Measurements from ENCODE around the gene CCDC71. TPM values are rescaled to one million over a fixed set of nuclear protein-coding genes. Genes with fewer than 3 reads are reported as not detected.

CCDC71 gene
- total RNA-seq, 1 experiment from 2014 or later: 17.8 TPM

- H3K4me2 ChIP-seq: peak overlapping the region; percentile 99
- no peak for TF ChIP-seq EZH2 (IDR thresholded peaks at IDR 0.05; ENCODE audit: low read depth)
- TF ChIP-seq CTCF (conservative IDR thresholded peaks at IDR 0.05): no peak
- peaks cover 22% of the 10 kb centered on the region for H3F3A ChIP-seq (ENCODE audit: insufficient read depth, low read depth)
- no TSS peak for BruUV-seq (replicated peaks)
- POLR2A ChIA-PET (ENCODE audit: unreplicated experiment): interaction anchor here (0.5 to 0.7 kb wide), 3 partner anchors 16 to 278 kb away, joined by 3 to 35 read pairs (median 3); partner anchors contain the start of genes RHOA and WDR6
- peak overlapping the region; percentile 78 for H3K4me3 ChIP-seq
- H4K20me1 ChIP-seq (ENCODE audit: insufficient read depth): no peaks in the 10 kb centered on the region
- peak; percentile 71 to 85 for DNase-seq
- peaks cover 18% of the 10 kb centered on the region for H3K79me2 ChIP-seq (ENCODE audit: low read depth)
- H3K9me2 ChIP-seq (ENCODE audit: insufficient read depth): no peaks in the 10 kb centered on the region
- peak overlapping the region; percentile 92 for H3K27ac ChIP-seq
- intact Hi-C loops (cut with micrococcal nuclease; ENCODE audit: unreplicated experiment): loop anchor here (1.0 kb wide), 1 partner anchor 39 kb away; the partner anchor contains the start of gene QRICH1
- no peaks in the 10 kb centered on the region for H3K27me3 ChIP-seq (ENCODE audit: insufficient read depth, low read depth)
- H2AFZ ChIP-seq: peak overlapping the region; percentile 97
- H3K4me1 ChIP-seq (replicated peaks; ENCODE audit: insufficient read depth): peaks cover 19% of the 10 kb centered on the region
- H3K36me3 ChIP-seq (ENCODE audit: low read depth): no peaks in the 10 kb centered on the region
- CTCF ChIA-PET: no interaction called here
- H3K9me3 ChIP-seq (ENCODE audit: insufficient read depth, low read depth): no peaks in the 10 kb centered on the region
Measured at GRCh38 chr3:49133226-49133951, 32.7 kb downstream of the CCDC71 start.

- Histone ChIP-seq H2AFZ (peak within 1 kb of the TSS; percentile 97), H3K27me3 (ENCODE audit: insufficient read depth, low read depth) (no peaks in the 10 kb centered on the region), H3K27ac (peak within 1 kb of the TSS; percentile 92), H3K4me3 (peak within 1 kb of the TSS; percentile 78), H3K9me2 (ENCODE audit: insufficient read depth) (no peaks in the 10 kb centered on the region), H3K4me2 (peak within 1 kb of the TSS; percentile 99), H3K79me2 (ENCODE audit: low read depth) (peaks cover 18% of the 10 kb centered on the region), H3K9me3 (ENCODE audit: insufficient read depth, low read depth) (no peaks in the 10 kb centered on the region), H3F3A (ENCODE audit: insufficient read depth, low read depth) (peaks cover 22% of the 10 kb centered on the region), H3K36me3 (ENCODE audit: low read depth) (no peaks in the 10 kb centered on the region), H4K20me1 (ENCODE audit: insufficient read depth) (no peaks in the 10 kb centered on the region), H3K4me1 (replicated peaks; ENCODE audit: insufficient read depth) (peaks cover 19% of the 10 kb centered on the region)
- ChIA-PET CTCF (interaction anchor here (0.6 to 1.0 kb wide), 4 partner anchors 38 to 286 kb away, joined by 3 to 6 read pairs (median 5); no protein-coding TSS in a partner anchor), POLR2A (ENCODE audit: unreplicated experiment) (interaction anchor here (0.5 to 0.8 kb wide), 7 partner anchors 12 to 699 kb away, joined by 3 to 35 read pairs (median 3); partner anchors contain the start of genes QARS1, QRICH1, RHOA and USP19)
- peak; percentile 82 to 89 for DNase-seq
- intact Hi-C loops (cut with micrococcal nuclease; ENCODE audit: unreplicated experiment): loop anchor here (1.0 kb wide), 2 partner anchors 12 to 38 kb away; partner anchors contain the start of genes QRICH1 and USP19
- TF ChIP-seq EZH2 (IDR thresholded peaks at IDR 0.05; ENCODE audit: low read depth): no peak
- no peak for TF ChIP-seq CTCF (conservative IDR thresholded peaks at IDR 0.05)
- TSS peak; percentile 76 for BruUV-seq (replicated peaks)
Measured at GRCh38 chr3:49132437-49133225, 33.5 kb downstream of the CCDC71 start, which contains the start of gene LAMB2. LAMB2 (minus strand) TSS chr3:49133050; CDS start chr3:49132867, 183 bp downstream.

GRCh38 chr3:49132073-49132436 lies 34.1 kb downstream of the CCDC71 start:
- DNase-seq: no peak
- Histone ChIP-seq H3F3A (ENCODE audit: insufficient read depth, low read depth) (peaks cover 22% of the 10 kb centered on the region), H3K27ac (peak overlapping the region; percentile 92), H4K20me1 (ENCODE audit: insufficient read depth) (no peaks in the 10 kb centered on the region), H3K79me2 (ENCODE audit: low read depth) (peaks cover 18% of the 10 kb centered on the region), H3K9me3 (ENCODE audit: insufficient read depth, low read depth) (no peaks in the 10 kb centered on the region), H3K36me3 (ENCODE audit: low read depth) (no peaks in the 10 kb centered on the region), H3K4me3 (peak overlapping the region; percentile 78), H2AFZ (0 out of 2 replicates have a peak overlapping the region, but pooled peaks have one; percentile 97), H3K4me2 (peak overlapping the region; percentile 99), H3K27me3 (ENCODE audit: insufficient read depth, low read depth) (no peaks in the 10 kb centered on the region), H3K4me1 (replicated peaks; ENCODE audit: insufficient read depth) (peaks cover 19% of the 10 kb centered on the region), H3K9me2 (ENCODE audit: insufficient read depth) (no peaks in the 10 kb centered on the region)
- intact Hi-C loops (cut with micrococcal nuclease; ENCODE audit: unreplicated experiment): loop anchor here (1.0 kb wide), 1 partner anchor 12 kb away; the partner anchor contains the start of gene USP19
- POLR2A ChIA-PET (ENCODE audit: unreplicated experiment): interaction anchor here (0.5 to 0.8 kb wide), 5 partner anchors 28 to 1215 kb away, joined by 3 to 14 read pairs (median 3); partner anchors contain the start of genes QARS1 and QRICH1
- CTCF ChIA-PET: interaction anchor here (1.0 kb wide), 1 partner anchor 38 kb away, joined by 5 read pairs; no protein-coding TSS in a partner anchor
- no TSS peak for BruUV-seq (replicated peaks)
- TF ChIP-seq CTCF (conservative IDR thresholded peaks at IDR 0.05) (no peak), EZH2 (IDR thresholded peaks at IDR 0.05; ENCODE audit: low read depth) (no peak)
